Esophagus mucosa (tissue), 1 donor: ENCODE results near the gene ANKS1B. TPM values are rescaled to one million over a fixed set of nuclear protein-coding genes. Genes with fewer than 3 reads are reported as not detected.

ENCODE experiments used
- ATAC-seq: fragments of 200-7000 bp; cut with Tn5 transposase; one replicate; pipeline ENCODE4 v1.9.1; 2020
- total RNA-seq: library from RNA; stranded (reverse); gene quantifications from one replicate; pipeline ENCODE4 v1.2.4, GENCODE V29; 2023
- donor health status: DM: yes; HTN: yes; CAD: no.

Gene ANKS1B
- total RNA-seq, 1 donor from 2014 or later = 2.8 TPM

DNA sequence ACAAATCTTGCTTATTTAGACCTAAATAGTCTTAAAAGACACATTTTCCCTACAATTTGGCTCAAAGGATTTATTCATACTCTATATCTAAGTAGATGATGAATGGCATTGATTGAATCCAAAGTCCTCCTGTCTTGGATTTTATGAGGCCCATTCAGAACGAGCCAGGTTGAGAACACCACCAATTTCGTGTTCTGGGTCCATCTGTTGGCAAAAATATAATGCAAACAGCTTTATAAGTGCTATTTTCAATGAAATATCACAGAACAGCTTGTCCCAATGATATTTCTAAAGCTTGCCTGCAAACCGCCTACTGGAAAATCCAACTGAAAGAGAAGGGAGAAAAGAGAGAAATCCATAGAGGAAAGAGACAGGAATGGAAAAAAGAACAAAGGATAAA lies 542.0 kb downstream of the ANKS1B start:
- no peak for ATAC-seq

DNA sequence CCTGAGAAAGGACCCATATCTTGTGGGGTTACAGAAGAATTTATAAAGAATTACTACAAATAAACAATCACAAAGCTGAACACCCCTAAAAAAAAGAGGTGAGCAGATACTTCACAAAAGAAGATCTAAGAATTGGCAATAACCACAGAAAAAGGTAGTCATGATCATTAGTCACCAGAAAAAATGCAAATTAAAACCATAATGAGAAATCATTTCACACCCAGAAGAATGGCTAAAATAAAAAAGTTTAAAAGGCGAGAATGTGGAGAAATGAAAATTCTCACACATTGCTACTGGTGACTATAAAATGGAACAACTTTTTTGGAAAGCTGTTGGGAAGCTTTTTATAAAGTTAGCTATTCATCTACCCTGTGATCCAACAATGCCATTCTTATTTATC lies 545.3 kb downstream of the ANKS1B start:
- no peak for ATAC-seq

DNA sequence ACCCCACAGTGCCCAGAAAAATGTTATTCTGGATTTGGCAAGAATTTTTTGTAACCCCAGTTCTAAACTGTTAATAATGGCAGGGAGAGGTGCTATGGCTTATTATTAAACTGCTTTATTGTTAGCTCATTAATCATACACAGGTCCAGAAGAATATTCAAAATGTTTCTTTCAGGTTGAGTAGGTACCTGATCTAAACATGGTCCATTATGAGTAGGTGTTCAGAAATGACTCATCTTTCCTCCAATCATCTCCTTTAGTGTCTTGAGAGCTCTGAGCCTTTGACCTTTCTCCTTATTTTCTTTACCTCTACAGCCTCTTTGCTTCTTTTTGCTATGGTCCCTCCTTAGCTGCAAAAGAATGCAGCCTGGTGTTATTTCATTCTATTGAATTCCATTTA lies 548.2 kb downstream of the ANKS1B start:
- no peak for ATAC-seq

DNA sequence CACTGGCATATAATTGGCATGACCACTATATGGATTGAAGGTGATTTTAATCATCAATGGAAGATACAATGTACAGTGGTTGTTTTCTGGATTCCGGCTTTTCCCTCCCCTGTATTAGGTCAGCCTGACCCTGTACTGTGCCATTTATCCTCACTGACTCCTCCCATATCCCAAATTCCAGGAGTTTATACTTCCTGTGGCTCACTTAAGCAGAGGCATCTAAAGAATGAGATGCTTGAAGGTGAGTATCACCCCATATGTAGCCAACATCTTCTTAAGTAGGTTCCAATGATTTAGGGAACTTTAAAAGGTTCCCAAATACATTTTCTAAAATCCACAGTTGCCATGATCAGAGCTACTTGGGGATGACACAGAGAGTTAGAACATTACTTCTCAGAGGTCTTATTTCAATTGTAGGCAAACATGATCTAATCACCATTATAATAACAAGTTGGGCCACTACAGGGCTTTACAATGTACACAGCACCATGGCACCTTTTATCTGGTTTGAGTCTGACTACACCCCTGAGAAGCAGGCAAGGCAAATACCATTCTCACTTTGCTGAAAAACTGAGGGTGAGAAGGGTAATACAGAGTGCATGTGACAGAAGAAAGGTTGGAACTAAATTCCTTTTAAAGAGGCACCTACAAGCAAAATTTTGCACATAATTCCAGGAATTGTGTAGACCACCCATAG lies 549.5 kb downstream of the ANKS1B start:
- ATAC-seq = no peak

DNA sequence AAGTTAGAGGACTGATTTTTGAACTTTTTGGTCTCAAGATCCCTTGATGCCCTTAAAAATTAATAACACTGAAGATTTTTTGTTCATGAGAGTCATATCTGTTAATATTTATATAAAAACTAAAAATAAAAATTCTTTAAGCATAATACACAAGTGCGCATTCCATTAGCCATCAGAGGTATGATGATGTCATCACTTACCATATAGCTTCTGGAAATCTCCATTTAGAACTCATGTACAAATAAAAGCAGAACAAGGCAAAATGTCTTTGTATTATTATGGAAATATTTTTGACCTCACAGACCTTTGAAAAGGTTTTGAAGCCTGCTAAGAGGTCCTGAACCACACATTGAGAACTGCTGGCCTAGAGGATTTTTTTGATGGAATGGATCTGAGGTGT lies 551.6 kb downstream of the ANKS1B start:
- no peak for ATAC-seq

DNA sequence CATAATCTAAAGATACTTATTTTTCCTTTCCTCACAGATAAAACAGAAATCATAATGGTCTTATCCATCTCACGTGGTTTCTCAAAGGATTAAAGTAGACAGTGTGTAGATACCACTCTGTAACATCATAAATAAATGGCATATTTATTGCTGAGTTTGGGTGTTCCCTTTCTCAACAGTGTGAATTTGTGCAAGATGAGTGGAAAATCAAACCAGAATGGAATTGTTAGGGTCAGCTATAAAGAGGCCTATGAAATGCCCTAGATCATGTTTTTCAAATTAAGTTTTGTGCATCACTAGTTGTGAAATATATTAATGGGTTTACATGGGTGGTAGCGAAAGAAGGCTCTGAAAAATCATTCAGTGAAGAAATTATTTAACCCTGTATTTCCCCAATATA lies 553.5 kb downstream of the ANKS1B start:
- no peak for ATAC-seq

DNA sequence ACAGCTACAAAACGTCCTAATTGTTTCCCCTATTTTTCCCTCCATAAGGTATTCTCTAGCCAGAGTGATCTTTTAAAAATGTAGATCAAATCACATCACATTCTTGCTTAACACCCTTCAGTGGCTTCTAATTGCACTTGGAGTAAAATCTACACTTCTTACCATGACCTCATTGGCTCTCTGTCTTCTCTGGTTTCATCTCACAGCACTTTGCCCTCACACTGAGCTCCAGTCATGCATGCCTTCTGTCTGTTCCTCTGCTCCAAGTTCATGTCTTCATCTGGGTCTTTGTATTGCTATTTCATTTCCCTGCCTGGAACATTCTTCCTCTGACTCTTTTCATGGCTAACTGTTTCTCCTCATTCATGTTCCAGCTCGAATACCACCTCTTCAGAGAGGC lies 557.6 kb downstream of the ANKS1B start:
- ATAC-seq = no peak

DNA sequence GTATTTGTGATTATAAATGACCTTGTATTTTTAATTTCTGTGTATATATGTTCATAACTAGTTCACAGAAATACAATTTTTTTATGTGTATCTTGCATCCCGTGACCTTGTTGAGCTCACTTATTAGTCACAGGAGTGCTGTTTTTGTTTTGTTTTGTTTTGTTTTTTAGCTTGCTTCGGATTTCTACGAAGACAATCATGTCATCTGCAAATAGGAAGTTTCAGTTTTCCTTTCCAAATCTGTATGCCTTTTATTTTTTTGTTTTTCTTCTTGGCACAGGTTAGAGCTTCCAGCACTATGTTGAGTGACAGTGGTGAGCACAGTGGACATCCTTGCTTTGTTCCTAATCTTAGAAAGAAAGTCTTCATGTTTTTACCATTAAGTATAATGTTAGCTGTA lies 566.4 kb downstream of the ANKS1B start:
- ATAC-seq = no peak

DNA sequence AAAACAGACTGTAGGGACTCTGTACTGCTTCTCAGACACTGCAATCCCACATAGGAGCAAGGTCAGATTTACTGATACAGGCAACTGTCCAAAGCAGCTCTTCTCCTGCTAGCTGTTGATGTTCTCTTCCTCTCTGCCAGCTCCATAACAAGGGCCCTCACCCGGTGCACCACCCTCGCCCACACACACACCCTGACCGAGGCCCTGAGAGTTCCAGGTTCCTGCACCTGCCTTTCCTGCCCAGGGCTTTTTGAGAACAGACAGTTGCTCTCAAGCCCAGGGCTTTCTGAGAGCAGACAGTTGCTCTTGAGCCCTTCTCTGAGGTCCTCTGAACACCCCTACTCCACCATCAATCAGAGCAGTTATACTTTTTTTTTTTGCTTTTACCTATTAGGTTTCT lies 571.0 kb downstream of the ANKS1B start:
- ATAC-seq = no peak

DNA sequence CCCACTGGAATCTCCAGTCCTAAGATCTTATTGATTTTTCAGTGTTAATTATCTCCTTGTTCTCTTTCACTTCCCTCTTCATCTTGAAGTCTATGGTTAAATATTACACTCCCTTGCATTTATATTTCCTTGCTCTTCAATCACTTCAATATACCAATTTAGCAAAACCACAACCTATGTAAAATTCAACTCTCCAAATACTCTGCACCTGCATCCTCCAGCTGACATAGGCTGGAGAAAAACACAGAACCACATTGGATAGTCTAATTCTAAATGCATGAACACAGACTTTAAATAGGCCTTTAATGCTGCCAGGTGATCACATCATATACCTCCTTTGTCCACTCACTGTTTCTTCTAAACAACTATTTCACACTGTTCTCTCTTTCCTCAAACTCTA lies 591.0 kb downstream of the ANKS1B start:
- no peak for ATAC-seq

DNA sequence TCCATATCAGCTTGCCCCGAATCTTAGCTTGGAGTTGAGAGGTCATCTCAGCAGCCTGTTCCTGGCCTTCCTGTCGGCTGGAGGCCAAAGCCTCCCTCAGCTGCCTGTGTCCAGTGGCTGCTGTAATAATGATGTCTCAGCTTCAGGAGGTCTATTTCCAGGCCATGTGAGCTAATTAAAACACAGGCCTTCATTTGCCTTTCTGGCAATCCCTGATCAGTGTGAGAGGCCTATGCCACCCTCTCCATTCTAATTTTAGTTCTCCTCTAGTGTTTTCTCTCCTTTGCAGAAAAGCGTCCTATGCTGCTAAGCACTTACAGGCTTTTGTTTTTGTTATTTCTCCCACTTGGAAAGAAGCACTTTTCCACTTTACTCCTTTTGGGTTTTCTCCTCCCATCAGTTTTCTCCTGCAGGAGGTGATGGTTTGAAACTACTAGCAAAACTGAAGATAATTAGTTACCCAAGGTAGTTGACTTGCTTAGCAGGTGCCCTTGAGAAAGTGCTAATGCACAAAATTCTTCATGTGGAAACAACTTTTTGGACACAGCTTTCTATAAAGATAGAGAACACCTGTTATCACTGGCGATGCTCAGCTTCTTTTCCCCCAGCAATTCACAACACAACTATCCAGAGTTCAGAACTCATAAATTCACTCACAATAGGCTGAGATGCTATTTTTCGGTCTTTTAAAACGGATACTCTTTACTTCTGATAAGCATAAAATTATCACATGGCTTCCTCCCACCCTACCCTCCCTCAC lies 592.5 kb downstream of the ANKS1B start:
- no peak for ATAC-seq

DNA sequence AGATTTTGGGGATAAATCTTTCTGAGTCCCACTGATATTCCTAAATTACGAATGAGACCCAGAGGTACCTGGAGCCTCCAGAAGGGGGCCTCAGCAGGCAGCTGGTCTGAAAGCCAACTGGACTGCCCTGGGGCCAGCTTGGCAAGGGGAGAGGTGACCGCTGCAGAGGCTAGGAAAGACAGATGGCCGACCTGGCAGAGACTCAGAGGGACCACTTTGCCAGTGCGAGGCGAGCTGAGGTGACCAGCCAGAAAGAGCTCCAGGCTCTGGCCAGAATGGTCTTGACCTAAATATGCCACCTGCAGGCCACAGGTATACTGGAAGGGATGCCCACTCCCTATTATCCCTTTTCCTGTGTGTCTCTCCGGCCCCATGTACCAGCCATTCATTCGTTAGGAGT lies 594.0 kb downstream of the ANKS1B start:
- ATAC-seq = no peak

DNA sequence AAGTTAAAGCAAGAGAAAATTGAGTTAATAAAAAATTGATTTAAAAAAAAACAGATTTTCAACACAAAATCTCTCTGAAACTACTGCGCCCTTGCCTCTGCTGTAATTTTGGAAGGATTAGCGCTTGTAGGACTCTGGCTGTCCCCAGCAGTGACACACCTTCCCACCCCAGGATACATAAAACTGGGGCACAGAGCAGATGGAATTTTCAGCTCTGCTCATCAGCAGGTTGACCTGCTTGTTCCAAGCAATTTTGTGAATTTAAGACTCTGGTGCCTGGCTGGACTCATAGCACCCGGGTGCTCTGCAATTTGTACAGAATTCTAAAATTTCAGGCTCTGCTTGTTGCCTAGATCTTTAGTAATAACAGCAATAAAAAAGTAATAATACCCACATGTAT lies 595.0 kb downstream of the ANKS1B start:
- ATAC-seq = no peak

DNA sequence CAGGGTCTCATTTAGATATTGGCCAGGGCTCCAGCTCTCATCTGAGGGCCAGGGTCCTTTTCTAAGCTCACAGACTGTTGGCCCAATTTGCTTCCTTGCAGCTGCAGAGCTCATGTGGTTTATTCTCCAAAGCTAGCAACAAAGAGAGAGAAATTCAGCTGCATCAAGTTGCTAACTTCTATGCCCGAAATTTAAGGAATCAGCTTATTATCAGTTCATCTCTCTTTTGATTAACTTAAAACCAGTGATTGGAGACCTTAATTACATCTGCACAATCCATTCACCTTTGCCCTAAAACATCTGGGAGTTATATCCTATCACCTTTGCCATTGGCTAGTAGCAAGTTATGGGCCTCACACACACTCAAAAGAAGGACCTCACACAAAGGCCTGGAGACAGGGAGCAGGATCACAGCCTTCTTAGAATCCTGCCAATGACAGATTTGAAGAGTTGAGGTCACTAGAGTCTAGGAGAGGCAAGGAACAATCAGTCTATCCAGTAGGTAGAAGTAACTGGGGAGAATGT lies 596.0 kb downstream of the ANKS1B start:
- ATAC-seq = no peak

DNA sequence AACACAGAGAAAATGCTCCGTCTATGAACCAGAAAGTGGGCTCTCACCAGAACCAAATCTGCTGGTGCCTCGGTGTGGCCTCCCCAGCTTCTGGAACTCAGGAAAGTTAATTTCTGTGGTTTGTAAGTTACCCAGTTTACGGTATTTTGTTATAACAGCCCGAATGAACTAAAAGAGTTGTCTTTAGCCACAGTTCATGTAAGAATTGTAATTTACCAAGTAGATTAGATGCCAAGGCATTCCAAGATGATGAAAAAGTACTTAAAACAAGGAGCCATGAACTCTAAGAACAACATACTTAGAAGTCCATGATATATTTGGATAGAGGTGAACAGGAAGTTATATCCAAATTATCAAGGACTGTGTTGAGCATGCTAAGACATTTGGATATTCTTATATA lies 597.1 kb downstream of the ANKS1B start:
- no peak for ATAC-seq

DNA sequence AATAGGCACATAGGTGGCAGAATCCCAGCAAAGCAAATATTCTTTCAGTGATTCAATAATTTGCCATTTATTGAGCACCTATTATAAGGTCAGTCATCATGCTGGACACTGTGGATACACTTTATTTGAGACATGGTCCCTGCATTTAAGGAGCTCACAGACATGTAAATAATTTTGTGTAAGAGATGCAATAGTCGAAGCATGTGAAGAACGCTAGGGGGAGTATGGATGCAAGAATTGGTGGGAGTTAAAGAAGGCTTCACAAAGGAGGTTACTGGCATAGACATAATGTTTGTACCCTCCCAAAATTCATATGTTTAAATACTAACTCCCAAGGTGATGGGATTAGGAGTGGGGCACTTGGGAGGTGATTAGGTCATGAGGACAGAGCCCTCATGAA lies 597.8 kb downstream of the ANKS1B start:
- no peak for ATAC-seq

DNA sequence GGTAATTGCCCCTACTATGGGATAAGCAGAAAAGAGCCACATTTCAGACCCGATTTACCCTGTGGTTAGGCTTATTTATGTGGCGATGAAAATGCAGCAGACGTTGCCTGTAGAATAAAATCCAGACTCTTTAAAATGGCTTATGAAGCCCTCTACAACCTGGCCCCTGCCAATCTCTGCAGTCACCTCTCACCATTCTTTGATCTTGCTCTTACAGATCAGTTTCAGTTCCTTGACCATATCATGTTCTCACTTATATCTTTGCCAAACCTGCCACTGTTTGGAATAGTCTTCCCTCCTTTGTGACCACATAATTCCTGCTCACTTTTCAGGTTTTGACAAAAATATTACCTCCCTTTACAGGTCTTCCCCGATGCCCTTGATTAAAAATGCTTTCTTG lies 601.5 kb downstream of the ANKS1B start:
- no peak for ATAC-seq

DNA sequence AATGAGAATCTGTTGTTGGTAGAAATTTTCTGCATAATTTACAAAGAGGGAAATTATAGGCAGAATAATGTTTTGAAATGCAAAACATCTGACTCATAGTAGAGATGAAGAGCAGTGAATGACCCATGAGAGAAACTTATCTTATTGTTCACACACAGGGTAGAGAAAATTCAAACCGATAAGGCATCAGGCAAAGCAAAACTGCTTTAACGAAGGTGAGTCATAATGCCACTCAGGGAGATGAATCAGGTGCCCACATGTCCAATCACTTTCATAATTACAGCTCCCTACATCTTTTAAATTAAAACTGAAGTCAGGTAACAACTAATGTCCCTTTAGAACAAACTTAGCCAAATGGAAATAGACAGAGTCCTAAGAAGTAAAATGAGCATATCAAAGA lies 602.7 kb downstream of the ANKS1B start:
- ATAC-seq = no peak

DNA sequence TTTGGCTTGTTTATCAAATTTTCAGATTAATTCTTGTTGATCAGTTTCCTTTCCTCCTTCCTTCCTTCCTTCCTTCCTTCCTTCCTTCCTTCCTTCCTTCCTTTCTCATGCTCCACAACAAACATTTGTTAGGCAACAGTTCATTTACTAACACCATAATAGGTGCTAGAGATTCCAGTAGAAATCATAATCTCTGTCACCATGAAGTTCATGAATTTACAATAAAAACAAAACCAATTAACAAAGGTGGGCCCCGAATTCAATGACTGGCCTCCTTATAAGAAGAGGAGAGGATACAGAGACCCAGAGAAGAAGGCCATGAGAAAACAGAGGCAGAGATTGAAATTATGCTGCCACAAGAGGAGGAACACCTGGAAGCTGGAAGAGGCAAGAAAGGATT lies 604.0 kb downstream of the ANKS1B start:
- ATAC-seq = no peak

DNA sequence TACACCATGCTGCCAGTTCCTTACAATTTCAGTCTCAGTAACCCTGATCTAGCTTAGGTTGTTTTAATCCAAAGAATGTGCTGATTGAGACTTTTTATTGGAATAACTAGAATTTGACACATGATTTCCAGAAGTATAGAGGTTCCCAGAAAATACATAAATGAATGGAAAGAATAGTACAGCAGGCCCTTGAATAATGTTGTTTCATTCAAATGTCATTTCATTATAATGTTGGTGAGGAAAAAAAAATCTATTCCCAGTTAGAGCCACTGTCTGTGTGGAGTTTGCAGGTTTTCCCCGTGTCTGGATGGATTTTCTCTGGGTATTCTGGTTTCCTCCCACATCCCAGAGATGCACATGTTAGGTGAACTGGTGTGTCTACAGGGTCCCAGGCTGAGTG lies 610.7 kb downstream of the ANKS1B start:
- no peak for ATAC-seq

DNA sequence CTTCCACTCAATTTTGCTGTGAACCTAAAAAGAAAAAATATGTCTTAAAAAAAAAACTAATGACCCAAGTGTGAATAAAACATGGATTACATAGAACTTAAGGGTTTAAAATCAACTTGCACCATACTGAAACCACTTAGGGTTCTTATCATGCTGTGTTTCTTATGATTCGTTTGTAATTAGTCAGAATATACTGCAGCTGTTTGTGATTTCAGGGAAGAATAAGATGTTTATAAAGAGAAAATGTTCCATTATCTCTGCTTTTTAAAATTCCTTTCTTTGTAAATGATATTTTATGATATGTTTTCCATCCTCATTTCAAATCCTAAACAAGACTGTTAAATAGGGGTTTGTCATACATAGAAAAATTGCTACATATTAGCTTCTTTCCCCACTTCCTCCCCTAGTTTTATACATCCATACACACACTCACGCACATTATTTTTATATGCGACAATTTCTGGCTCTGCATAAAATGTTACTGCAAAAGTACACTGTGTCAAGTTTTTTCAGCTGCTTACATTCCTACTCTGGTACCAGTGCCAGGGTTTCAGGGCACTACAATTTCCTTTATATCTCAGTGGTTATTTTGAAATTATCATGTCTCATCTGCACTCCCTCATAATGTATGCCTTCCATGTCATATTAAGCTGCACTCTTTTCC lies 612.3 kb downstream of the ANKS1B start:
- ATAC-seq = no peak

DNA sequence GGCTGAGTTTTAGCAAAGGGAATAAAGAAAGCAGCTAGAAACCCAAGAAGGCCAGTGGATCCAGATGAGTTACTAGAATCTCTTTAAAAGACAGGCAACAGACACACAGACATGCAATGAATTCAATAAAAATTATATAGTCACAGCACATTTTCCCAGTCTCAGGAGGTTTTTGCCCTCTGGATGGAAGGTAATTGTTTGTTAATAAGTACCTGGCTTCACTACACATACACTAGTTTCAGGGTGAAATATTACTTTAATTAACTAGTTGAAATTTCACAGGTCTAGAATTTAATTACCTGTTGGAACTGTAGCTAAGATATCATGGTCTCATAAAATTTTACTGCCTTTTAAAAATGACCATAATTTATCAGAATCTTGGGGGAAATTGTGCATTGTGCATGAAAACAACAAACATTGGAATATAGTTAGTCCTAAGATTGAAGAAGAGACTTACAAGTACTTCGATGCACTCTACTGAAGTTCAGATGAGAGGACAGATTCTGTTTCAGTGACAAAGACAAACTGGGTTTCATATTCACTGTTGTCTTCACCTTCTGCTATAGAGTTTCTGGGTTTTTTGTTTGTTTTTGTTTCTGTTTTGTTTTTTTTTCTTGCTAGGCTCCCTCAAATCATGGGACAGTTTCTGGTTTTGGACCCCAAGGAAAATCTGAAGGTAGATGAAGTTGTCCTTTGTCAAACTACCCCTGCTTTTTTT lies 614.2 kb downstream of the ANKS1B start:
- ATAC-seq = no peak

DNA sequence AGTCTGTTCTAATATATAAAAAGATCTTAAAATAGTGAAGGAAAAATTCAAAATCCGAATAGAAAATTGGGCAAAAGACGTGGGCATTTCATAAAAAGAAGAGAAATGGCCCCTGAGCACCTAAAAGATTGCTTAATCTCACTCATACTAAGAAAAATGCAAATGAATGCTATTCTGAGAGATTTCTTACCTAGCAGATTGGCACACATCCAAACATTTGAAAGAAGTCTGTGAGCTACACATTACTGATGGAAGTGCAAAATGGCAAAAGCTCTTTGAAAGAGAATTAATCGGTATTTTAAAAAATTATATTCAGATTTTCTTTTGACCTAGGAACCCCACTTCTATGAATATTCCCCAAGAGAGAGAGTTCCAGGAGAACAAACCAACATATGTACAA lies 617.6 kb downstream of the ANKS1B start:
- no peak for ATAC-seq
